Immature natural killer cell (primary cell): ENCODE data around the gene SLC25A26. TPM values are rescaled to one million over a fixed set of nuclear protein-coding genes. Genes with fewer than 3 reads are reported as not detected.

Experiments
- DNase-seq, 3 donors: peaks; one replicate each; pipeline ENCODE4 v3.0.0; 2022; ENCODE audit warnings: mixed read lengths in 1 of 3
- H3K27ac Mint-ChIP-seq, 6 donors: one replicate each; pipeline ENCODE4 v1.8.0; 2020; ENCODE audit warnings: mixed read lengths in 6 of 6, mild to moderate bottlenecking in 5 of 6, inconsistent platforms in 4 of 6, moderate library complexity in 3 of 6
- H3K27me3 Mint-ChIP-seq, 3 donors: one replicate each; pipeline ENCODE4 v1.8.0; 2020 to 2021; ENCODE audit warnings: low read depth in 3 of 3, mild to moderate bottlenecking in 3 of 3, mixed read lengths in 3 of 3, moderate library complexity in 3 of 3, inconsistent platforms in 1 of 3
- H3K36me3 Mint-ChIP-seq, 3 donors: one replicate each; pipeline ENCODE4 v1.8.0; 2020; ENCODE audit warnings: mixed read lengths in 3 of 3, inconsistent platforms in 2 of 3, mild to moderate bottlenecking in 2 of 3
- H3K4me1 Mint-ChIP-seq, 2 donors: one replicate each; pipeline ENCODE4 v1.8.0; 2020; ENCODE audit warnings: inconsistent platforms in 2 of 2, mild to moderate bottlenecking in 2 of 2, mixed read lengths in 2 of 2, moderate library complexity in 1 of 2
- H3K4me3 Mint-ChIP-seq, 5 donors: one replicate each; pipeline ENCODE4 v1.8.0; 2020; ENCODE audit warnings: mild to moderate bottlenecking in 5 of 5, mixed read lengths in 5 of 5, inconsistent platforms in 3 of 5, moderate library complexity in 3 of 5
- H3K9me3 Mint-ChIP-seq, 6 donors: one replicate each; pipeline ENCODE4 v1.8.0; 2020; ENCODE audit warnings: mild to moderate bottlenecking in 6 of 6, mixed read lengths in 6 of 6, inconsistent platforms in 4 of 6, moderate library complexity in 3 of 6
- polyA plus RNA-seq, 3 donors: library from polyadenylated mRNA; unstranded; fragments of 300-500 nt; fragmentation: Illumina TruSeq; gene quantifications; one replicate each; pipeline ENCODE4 v1.2.3, GENCODE V29; 2021

SLC25A26 gene
- 10 to 100 TPM; 27.1 to 52.3 (median 43.3) TPM for polyA plus RNA-seq

DNA sequence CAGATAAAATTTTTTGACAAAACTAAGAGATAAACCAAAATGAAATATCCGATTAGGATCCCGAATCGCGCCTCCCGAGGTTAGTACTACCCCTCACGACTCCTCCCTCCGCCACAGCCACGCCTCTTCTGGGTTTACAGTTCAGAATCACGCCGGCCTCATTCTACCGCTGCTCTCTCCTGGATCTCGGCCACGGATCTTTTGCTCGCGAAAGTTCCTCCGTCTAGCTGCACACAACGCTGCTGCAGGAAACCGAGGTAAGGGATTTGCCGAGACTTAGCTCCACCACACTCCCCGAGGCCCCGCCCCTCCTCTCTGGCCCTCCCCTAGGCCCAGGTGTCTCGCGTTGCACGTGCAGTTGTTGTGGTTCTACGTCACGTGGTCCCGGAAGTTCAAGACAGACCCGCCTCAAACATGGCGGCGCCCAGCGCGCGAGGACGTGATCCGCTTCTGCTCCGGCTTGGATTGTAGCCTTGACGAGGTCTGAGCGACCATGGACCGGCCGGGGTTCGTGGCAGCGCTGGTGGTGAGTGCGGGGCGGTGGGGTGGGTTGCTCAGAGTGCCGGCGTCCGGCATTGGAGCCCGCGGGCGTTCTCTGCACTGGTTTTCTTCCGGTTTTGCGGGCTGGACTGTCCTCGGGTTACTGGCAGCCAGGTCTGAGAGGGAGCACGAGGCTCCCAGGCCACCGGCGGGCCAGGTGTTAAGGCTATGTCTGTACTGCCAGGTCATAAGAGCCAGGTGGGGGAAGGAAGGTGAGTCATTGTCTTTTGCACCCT is at the start of gene SLC25A26:
Gene SLC25A26 (plus strand): TSS at position 400 of the 776 bp plus-strand sequence. CDS start 94 bp downstream, at position 494.
- H3K27me3 Mint-ChIP-seq, result peaks cover 1 to 7% (median 5%) of the 10 kb centered on the region in 3 donors
- peak; percentile 90 to 92 (median 90) for DNase-seq
- peak within 1 kb of the TSS; percentile 87 to 96 (median 92) for H3K27ac Mint-ChIP-seq
- H3K4me1 Mint-ChIP-seq, result peaks cover 15 to 39% of the 10 kb centered on the region in 2 donors
- no peaks in the 10 kb centered on the region for H3K9me3 Mint-ChIP-seq
- peak within 1 kb of the TSS; percentile 94 to 100 (median 98) for H3K4me3 Mint-ChIP-seq
- peaks cover 2 to 6% (median 3%) of the 10 kb centered on the region in 3 donors for H3K36me3 Mint-ChIP-seq

DNA sequence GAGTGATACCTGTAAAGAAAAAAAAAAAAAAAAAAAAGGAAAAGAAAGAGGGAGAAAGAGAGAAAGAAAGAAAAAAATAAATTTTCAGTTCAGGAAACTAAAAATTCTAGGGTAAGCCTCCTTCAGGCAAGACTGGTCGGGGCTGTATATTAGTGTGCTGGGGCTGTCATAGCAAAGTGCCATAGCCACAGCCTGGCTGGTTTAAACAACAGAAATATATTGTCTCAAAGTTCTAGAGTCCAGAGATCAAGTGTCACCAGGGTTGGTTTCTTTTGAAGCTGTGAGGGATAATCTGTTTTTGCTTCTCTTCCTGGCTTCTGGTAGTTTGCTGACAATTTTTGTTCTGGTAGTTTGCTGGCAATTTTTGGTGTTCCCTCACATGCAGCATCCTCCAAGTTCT is 48.4 kb upstream of the SLC25A26 start:
- DNase-seq, result no peak
- Mint-ChIP-seq H3K36me3 (no peaks in the 10 kb centered on the region), H3K27me3 (peaks cover 2 to 9% (median 5%) of the 10 kb centered on the region in 3 donors)

GRCh38 chr3:66177026-66177425 is 43.8 kb upstream of the SLC25A26 start:
- no peak for DNase-seq
- Mint-ChIP-seq H3K4me3 (no peak overlapping the region), H3K36me3 (no peaks in the 10 kb centered on the region), H3K27ac (no peak overlapping the region), H3K4me1 (no peaks in the 10 kb centered on the region), H3K9me3 (peaks cover 0 to 2% (median 0%) of the 10 kb centered on the region in 6 donors), H3K27me3 (peaks cover 2 to 12% (median 5%) of the 10 kb centered on the region in 3 donors)

More for the DNA sequence above, 48.4 kb upstream of the SLC25A26 start:
- peaks cover 0 to 2% (median 0%) of the 10 kb centered on the region in 6 donors for H3K9me3 Mint-ChIP-seq
- H3K4me3 Mint-ChIP-seq, result no peak overlapping the region
- no peak overlapping the region for H3K27ac Mint-ChIP-seq
- H3K4me1 Mint-ChIP-seq, result no peaks in the 10 kb centered on the region

- H3K27me3 Mint-ChIP-seq, result peaks cover 0 to 4% (median 2%) of the 10 kb centered on the region in 3 donors
- no peak overlapping the region for H3K4me3 Mint-ChIP-seq
- H3K27ac Mint-ChIP-seq, result no peak overlapping the region
- peaks cover 0 to 2% (median 0%) of the 10 kb centered on the region in 6 donors for H3K9me3 Mint-ChIP-seq
- H3K36me3 Mint-ChIP-seq, result no peaks in the 10 kb centered on the region
- DNase-seq, result no peak
- H3K4me1 Mint-ChIP-seq, result no peaks in the 10 kb centered on the region
These were observed 42.6 kb upstream of the SLC25A26 start for GRCh38 chr3:66178206-66178605.

DNA sequence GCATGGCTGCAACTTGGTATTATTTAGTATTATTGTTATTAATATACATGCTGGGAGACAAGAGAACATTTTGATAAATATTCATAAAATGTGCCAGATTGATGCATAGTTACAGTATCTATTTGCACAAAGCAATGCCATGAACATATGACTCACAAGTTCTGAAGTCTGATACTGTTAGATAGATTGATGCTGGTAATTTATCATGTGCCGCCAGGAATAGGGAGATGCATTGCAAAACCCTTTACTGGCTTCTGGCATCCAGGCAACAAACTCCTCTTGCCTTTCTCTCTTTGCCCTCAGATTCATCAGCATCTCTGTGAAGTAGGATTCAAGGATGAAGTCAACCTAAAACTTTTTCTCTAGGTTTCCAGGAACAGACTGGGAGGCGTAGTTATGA is 41.0 kb upstream of the SLC25A26 start:
- Mint-ChIP-seq H3K27ac (no peak overlapping the region), H3K4me1 (no peaks in the 10 kb centered on the region), H3K36me3 (no peaks in the 10 kb centered on the region), H3K4me3 (no peak overlapping the region), H3K9me3 (peaks cover 0 to 2% (median 0%) of the 10 kb centered on the region in 6 donors), H3K27me3 (peaks cover 1 to 5% (median 2%) of the 10 kb centered on the region in 3 donors)
- DNase-seq, result no peak

GRCh38 chr3:66181764-66182163 is 39.0 kb upstream of the SLC25A26 start:
- Mint-ChIP-seq H3K36me3 (no peaks in the 10 kb centered on the region), H3K27me3 (peaks cover 0 to 10% (median 6%) of the 10 kb centered on the region in 3 donors), H3K4me3 (no peak overlapping the region), H3K27ac (no peak overlapping the region), H3K9me3 (peaks cover 0 to 2% (median 0%) of the 10 kb centered on the region in 6 donors), H3K4me1 (no peaks in the 10 kb centered on the region)
- DNase-seq, result no peak

DNA sequence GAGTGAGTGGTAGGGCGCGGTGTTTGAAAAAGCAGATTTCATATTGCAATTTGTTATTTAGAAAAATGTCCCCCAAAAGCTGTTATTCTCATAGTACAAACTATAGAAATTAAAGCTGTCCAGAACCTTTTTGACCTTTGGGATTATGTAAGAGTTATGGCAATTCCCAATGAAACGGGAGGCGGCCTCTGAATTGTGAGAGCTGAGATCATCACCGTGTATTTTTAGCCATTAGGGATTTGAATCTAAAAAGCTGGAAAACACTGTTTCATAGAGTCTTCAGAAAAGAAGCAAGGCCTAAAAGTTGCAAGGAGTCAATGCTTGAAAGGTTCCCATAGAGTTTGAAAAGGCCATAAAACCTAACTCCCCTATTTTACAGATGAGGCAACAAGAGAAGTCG is 38.6 kb upstream of the SLC25A26 start:
- H3K4me1 Mint-ChIP-seq, result no peaks in the 10 kb centered on the region
- DNase-seq, result no peak
- no peak overlapping the region for H3K4me3 Mint-ChIP-seq
- H3K36me3 Mint-ChIP-seq, result no peaks in the 10 kb centered on the region
- H3K27ac Mint-ChIP-seq, result no peak overlapping the region
- H3K9me3 Mint-ChIP-seq, result peaks cover 0 to 3% (median 0%) of the 10 kb centered on the region in 6 donors
- peaks cover 0 to 10% (median 6%) of the 10 kb centered on the region in 3 donors for H3K27me3 Mint-ChIP-seq

- Mint-ChIP-seq H3K4me1 (no peaks in the 10 kb centered on the region), H3K27ac (no peak overlapping the region), H3K36me3 (no peaks in the 10 kb centered on the region), H3K27me3 (peaks cover 0 to 14% (median 8%) of the 10 kb centered on the region in 3 donors), H3K4me3 (no peak overlapping the region), H3K9me3 (peaks cover 0 to 6% (median 0%) of the 10 kb centered on the region in 6 donors)
- no peak for DNase-seq
These were observed 34.3 kb upstream of the SLC25A26 start for GRCh38 chr3:66186545-66186944.

DNA sequence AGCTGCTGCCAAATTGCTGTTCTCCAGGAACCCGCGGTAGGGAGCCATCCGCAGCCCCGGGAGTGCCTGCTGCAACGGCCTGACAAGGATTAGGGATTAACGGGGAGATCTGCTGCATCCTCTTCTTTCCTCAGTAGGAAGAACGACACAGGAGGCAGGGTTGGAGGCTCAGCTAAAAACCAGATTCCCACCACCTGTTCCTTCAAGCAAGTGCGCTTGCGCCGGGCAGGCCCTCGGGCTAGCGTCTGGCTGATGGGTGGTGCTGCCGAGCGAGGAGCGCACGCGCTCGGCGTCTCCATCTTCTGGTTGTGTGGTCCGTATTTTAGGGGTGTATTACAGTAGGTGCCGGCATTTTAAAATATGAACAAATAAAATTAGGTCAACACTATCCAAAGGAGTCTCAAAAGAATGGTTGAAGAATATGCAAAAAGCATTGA is 25.4 kb upstream of the SLC25A26 start:
- H3K4me3 Mint-ChIP-seq, result no peak overlapping the region

DNA sequence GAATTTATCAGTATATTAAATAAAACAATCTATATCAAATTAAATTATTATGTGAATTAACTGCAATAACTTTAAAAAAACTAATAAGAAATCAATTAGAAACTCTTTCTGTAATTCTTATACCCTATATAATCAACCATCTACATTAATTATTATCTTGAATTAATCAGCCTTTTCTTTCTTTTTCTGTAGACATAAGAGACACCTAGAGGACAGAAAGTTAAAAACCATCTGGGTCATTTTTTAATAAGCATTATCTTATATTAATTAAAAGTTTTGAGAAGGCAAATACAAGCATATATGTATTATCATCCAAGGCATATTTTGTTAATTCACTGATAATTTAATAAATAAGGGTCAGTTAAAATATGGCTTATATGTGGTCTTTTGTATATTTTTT is 24.2 kb upstream of the SLC25A26 start:
- H3K4me1 Mint-ChIP-seq, result peaks cover 6 to 9% of the 10 kb centered on the region in 2 donors
- no peak overlapping the region for H3K27ac Mint-ChIP-seq
- no peak for DNase-seq

More for the DNA sequence above, 25.4 kb upstream of the SLC25A26 start:
- Mint-ChIP-seq H3K27me3 (peaks cover 5 to 23% (median 8%) of the 10 kb centered on the region in 3 donors), H3K27ac (no peak overlapping the region), H3K9me3 (no peaks in the 10 kb centered on the region), H3K36me3 (no peaks in the 10 kb centered on the region), H3K4me1 (peaks cover 6 to 9% of the 10 kb centered on the region in 2 donors)
- no peak for DNase-seq

DNA sequence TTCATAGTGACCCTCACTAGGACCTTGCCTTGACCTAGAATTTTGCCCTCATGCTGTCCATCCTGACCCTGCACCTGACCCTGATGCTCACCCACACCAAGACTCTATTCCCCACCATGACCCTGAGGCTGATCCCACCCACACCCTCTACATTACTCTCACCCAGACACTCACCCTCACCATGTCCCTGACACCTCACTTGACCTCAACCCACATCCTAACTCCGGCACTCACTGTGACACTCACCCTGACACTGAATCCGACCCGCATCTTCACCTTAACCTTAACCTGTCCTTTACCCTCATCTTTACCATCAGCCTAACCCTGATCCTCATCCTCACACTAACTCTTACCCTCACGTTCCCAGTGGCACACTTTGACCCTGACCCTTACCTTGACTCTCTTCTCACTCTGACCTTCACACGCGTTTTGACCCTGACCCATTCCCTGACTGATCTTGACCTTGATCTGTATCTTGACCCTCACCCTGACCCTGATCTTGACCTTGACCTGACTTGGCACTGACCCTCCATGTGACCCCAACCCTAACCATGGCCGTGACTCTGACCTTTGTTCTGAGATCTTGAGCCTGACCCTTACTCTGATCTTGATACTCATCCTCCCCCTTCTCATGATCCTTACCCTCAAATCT is 22.2 kb upstream of the SLC25A26 start:
- Mint-ChIP-seq H3K36me3 (no peaks in the 10 kb centered on the region), H3K27ac (peak overlapping the region in 1 of 6 donors; percentile 3), H3K4me1 (peaks cover 6 to 9% of the 10 kb centered on the region in 2 donors), H3K27me3 (peaks cover 5 to 19% (median 9%) of the 10 kb centered on the region in 3 donors), H3K4me3 (no peak overlapping the region), H3K9me3 (no peaks in the 10 kb centered on the region)
- no peak for DNase-seq

More for the DNA sequence above, 24.2 kb upstream of the SLC25A26 start:
- Mint-ChIP-seq H3K4me3 (no peak overlapping the region), H3K36me3 (no peaks in the 10 kb centered on the region), H3K27me3 (peaks cover 5 to 23% (median 8%) of the 10 kb centered on the region in 3 donors), H3K9me3 (no peaks in the 10 kb centered on the region)

DNA sequence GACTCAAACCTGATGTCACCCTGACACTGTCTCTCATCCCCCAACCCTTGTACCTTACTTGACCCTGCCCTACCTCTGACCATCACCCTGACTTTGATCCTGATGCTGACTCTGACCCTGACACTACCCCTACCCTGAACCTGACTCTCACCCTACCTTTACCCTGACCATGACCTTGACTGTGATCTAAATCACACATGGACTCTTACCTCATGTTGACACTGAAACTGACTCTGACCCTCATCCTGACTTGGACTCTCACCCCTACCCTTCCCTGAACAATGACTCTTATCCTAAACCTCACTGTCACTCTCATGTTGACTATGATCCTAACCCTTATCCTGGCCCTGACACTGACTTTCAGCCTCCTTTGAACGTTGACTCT is 21.7 kb upstream of the SLC25A26 start:
- peaks cover 6 to 9% of the 10 kb centered on the region in 2 donors for H3K4me1 Mint-ChIP-seq
- no peak overlapping the region for H3K4me3 Mint-ChIP-seq
- DNase-seq, result no peak
- H3K27ac Mint-ChIP-seq, result peak overlapping the region in 1 of 6 donors; percentile 3
- no peaks in the 10 kb centered on the region for H3K36me3 Mint-ChIP-seq
- H3K27me3 Mint-ChIP-seq, result peaks cover 5 to 21% (median 9%) of the 10 kb centered on the region in 3 donors
- no peaks in the 10 kb centered on the region for H3K9me3 Mint-ChIP-seq

DNA sequence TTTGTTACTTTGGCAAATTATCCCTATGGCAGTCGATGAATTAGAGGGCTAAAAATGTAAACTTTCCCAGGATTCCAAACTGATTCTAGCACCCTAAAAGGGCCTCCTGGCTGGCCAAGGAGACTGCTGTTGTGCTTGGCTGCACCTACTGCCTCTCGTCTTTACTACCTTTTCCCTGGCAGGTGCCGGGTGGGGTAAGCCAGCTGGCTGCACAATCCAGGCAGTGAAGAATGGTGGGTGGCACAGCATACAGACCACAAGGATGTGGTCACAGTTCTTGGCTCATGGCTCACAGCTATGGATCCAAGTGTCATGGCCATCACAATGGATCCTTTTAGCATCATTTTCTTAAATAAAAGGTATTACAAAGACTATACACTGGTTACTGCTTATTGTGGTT is 20.7 kb upstream of the SLC25A26 start:
- H3K4me1 Mint-ChIP-seq, result peaks cover 6 to 9% of the 10 kb centered on the region in 2 donors
- H3K4me3 Mint-ChIP-seq, result no peak overlapping the region
- no peak overlapping the region for H3K27ac Mint-ChIP-seq
- no peak for DNase-seq
- no peaks in the 10 kb centered on the region for H3K9me3 Mint-ChIP-seq
- no peaks in the 10 kb centered on the region for H3K36me3 Mint-ChIP-seq
- H3K27me3 Mint-ChIP-seq, result peaks cover 5 to 22% (median 9%) of the 10 kb centered on the region in 3 donors

DNA sequence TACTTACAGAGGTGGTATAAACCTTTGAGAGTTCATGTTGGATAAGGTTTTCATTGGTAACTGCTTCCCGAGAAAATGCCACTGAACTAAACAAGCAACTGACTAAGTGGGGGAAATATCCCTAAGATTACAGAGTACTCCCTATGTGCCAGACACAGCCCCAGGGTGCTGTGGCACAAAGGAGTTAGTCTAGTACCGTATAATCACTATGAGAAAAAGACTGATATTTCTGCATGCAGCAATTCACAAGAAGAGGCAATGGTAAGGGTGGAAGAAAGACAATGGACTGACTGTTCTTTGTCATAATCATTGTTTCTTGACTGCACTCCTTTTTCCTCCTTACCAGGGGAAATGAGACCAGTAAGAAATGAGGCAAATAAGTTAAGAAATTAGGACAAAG is 20.0 kb upstream of the SLC25A26 start:
- Mint-ChIP-seq H3K36me3 (no peaks in the 10 kb centered on the region), H3K9me3 (no peaks in the 10 kb centered on the region), H3K4me3 (no peak overlapping the region)

More for the DNA sequence above, 20.0 kb upstream of the SLC25A26 start:
- DNase-seq, result no peak
- Mint-ChIP-seq H3K27ac (no peak overlapping the region), H3K27me3 (peaks cover 5 to 23% (median 8%) of the 10 kb centered on the region in 3 donors), H3K4me1 (peaks cover 6 to 9% of the 10 kb centered on the region in 2 donors)
